Endometrium (tissue), 2 donors: ENCODE results near the gene ALG1.
"Not testable (repeated sequence)": the region's sequence is repeated elsewhere in the genome, so short reads cannot be mapped to it uniquely, and the experiment has no call there.

Experiments
- FAIRE-seq: peaks from 2 replicates; lab custom pipeline; 2012; peaks lifted over from hg19 to GRCh38; lab: Jason Lieb, UNC
- donor health status: control.
- donor health status: control.

Gene ALG1

GRCh38 chr16:5073279-5073629, 1.6 kb downstream of the ALG1 start:
- no peak for FAIRE-seq

DNA sequence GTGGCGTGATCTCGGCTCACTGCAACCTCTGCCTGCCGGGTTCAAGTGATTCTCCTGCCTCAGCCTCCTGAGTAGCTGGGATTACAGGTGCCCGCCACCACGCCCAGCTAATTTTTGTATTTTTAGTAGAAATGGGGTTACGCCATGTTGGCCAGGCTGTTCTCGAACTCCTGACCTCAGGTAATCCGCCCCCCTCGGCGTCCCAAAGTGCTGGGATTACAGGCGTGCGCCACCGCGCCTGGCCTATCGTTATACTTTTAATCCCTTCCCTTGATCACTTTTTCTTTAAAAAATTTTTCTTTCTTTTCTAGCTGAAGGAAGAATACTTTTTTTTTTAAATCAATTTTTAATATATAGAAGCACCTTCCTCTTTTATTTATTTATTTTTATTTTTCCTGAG, 2.1 kb downstream of the ALG1 start:
- not testable (repeated sequence) for FAIRE-seq

GRCh38 chr16:5075637-5076036, 4.0 kb downstream of the ALG1 start:
- FAIRE-seq = no peak

DNA sequence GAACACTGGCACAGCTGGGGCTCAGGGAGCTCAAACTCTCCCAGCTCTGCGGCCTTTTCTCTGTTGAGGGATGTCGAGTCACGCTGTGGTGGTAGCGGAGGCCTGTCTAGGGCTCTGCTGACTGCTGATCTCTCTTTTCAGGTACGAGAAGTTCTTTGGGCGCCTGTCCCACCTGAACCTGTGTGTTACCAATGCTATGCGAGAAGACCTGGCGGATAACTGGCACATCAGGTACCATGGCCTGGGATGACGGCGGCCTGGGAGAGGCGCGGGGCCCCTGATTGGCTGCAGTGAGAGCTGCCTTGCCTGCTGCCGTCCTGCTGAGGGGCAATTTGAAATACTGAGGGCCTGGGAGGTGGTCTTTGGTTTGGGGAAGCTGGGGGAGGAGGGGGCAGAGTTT, 5.7 kb downstream of the ALG1 start:
- no peak for FAIRE-seq

DNA sequence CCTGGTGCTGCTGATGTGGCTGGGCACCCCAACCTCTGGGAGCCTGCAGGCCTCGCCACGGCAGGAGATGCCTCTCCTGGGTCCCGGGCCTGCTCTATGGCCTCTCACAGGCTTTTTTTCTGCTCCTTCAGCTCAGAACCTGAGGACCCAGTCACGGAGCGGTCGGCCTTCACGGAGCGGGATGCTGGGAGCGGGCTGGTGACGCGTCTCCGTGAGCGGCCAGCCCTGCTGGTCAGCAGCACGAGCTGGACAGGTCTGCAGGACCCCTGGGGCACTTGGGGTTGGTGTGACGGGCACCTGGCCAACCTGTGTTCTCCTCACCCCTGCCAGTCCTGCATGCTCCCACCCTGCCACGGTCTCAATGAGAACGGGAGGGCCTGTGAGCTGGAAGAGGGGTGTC, 7.0 kb downstream of the ALG1 start:
- no peak for FAIRE-seq

DNA sequence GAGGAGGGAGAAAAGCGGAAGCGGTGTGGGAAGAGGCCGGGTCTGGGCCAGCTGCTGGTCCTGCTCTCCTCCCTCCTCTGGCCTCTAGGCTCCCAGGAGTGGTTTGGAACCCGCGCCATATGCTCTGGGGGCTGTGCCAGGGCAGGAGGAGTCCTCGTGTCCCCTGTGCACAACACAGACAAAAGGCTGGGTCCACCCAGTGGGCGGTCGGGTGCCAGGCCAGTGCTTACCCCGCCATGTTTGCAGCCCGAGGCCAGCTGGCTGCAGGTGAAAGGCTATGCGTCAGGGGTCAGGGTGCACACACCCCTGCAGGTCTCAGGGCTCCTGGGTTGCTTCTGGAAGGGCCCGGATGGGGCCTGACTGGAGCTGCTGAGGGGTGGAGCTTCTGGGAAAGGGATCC, 8.8 kb downstream of the ALG1 start:
- FAIRE-seq = not testable (repeated sequence)

GRCh38 chr16:5080996-5081395, 9.4 kb downstream of the ALG1 start:
- FAIRE-seq = not testable (repeated sequence)

- FAIRE-seq = not testable (repeated sequence)
Measured at GRCh38 chr16:5083646-5084045, 12.0 kb downstream of the ALG1 start.

DNA sequence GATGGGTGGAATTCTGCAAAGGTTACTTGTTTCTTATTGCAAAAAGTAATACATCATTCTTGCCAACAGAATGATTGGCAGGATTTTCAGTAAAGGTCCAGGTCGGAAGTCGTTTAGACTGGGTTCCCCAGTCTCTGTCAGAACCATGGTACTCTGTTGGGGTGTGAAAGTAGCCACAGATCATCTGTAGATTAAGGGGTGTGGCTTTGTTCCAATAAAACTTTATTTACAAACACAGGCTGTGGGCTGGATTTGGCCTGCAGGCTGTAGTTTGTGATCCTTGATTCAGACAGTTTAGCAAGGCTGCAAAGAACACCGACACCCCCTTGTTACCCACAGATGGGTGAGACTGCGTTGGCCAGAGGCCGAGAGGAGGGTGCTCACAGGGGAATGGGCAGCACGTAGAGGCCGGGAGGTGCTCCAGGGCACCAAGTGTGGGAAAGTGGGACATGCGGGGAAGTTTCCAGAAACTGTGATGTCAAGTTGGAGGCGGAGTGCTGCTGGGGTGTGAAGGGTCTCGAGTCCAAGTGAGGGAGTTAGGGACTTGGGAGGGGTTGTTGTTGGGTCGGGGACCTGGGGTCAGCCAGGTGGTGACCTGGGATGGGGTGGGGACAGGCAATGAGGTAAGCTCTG, 12.6 kb downstream of the ALG1 start:
- not testable (repeated sequence) for FAIRE-seq

DNA sequence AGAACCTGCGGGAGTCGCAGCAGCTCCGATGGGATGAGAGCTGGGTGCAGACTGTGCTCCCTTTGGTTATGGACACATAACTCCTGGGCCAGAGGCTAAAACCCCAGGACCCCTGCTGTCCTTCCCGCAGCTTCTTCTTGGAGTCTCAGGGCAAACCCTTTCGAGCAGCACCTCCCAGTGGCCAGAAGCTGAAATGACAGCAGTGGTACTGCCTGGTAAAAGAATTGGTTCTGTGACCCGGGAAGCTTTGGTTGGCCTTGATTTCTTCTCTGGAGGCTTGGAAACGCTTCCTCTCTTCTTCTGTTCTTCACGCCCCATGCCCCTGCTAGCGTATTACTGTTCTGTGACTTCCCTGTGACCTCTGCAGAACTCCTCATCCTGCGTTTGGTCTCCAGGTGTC, 13.2 kb downstream of the ALG1 start:
- not testable (repeated sequence) for FAIRE-seq

GRCh38 chr16:5085716-5086115, 14.1 kb downstream of the ALG1 start:
- not testable (repeated sequence) for FAIRE-seq

- FAIRE-seq = not testable (repeated sequence)
Measured at GRCh38 chr16:5088086-5088790, 16.6 kb downstream of the ALG1 start.

DNA sequence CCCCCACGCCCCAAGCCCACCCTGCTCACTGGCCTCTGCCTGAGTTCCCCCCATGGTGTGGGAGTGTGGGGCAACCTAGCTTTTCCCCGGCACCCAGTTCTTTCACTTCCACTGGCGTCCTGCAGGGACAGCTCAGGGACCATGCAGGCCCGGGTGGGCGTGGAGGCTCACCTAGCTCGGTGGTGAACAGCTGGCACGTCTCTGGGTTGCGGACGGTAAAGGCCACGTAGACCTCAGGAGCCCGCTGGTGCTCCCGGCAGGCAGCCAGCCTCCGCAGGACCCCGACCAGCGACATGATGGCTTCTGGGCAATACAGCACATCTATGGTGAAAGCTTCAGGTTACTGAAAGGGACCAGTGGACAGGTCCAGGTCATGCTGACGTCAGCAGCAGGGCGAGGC, 17.3 kb downstream of the ALG1 start:
- FAIRE-seq = not testable (repeated sequence)

- not testable (repeated sequence) for FAIRE-seq
Measured at GRCh38 chr16:5089911-5090555, 18.4 kb downstream of the ALG1 start.

GRCh38 chr16:5090592-5090991, 18.9 kb downstream of the ALG1 start:
- not testable (repeated sequence) for FAIRE-seq

DNA sequence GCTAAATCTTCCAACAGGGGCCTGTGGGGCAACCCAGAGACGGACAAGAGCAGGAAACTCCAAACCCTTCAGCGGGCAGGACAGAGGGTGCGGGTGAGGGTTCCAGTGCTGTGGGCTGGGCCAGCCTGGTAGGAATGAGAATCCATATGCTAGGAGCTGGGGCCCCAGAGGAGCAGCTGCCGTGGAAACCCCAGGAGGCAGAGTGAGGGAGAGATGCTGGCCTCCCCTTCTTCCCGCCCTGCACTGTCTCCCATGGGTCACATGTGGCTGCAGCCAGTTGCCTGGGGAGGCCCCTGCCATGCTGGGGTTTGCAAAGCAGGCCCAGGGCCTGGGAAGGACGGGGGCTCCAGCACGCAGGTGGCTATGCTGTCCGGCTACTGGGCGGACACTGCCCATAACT, 21.4 kb downstream of the ALG1 start:
- not testable (repeated sequence) for FAIRE-seq

DNA sequence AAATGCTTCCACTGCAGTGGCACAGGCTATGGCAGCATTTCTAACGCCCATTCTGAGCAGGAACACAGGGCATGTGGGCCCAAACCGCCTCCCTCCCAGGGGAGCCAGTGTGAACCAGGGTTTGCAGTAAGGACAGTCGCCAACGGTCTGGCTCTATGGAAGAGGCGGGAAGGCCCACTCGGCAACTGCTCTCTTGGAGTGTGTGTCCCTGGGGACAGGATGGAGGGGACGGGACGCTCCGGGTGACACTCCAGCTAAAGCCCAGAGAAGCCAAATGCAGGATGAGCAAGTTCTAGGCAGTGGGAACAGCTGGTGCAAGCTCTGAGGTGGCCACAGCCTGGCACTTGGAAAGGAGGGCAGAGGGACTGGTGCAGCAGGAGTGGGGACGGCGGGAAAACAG, 22.1 kb downstream of the ALG1 start:
- FAIRE-seq = not testable (repeated sequence)

DNA sequence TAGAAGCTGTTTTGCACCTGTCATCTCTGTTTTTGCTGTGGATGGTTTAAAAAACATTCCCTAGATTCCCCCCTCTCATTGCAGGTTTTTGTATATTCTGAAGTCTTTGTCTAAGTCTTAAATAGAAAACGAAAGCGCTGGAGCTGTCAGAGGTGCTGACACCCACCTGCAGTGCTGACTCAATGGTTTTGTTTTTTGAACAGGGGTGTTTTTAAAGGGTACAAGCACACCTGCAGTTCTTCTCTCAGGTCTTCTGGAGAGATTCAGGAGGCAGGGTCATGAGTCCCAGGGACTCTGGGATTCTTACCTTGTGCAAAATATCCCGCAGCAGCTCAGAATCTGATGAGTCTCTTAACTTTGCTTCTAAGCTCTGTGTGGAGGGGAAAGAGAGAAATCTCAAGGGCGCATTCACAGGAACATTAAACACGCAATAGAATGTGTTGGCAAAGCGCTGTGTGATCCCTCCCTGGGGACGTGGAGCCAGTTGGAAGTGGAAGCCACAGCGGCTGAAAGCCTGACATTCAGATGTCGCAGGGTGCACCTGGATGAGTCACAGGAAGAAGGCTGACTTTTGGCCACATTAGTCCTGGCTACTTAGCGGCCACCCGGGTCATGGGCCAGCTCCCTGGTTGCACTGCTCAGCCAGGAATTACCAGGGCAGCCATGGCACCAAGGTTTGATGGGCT, 23.6 kb downstream of the ALG1 start:
- not testable (repeated sequence) for FAIRE-seq

- FAIRE-seq = not testable (repeated sequence)
Measured at GRCh38 chr16:5096437-5097060, 24.9 kb downstream of the ALG1 start.

DNA sequence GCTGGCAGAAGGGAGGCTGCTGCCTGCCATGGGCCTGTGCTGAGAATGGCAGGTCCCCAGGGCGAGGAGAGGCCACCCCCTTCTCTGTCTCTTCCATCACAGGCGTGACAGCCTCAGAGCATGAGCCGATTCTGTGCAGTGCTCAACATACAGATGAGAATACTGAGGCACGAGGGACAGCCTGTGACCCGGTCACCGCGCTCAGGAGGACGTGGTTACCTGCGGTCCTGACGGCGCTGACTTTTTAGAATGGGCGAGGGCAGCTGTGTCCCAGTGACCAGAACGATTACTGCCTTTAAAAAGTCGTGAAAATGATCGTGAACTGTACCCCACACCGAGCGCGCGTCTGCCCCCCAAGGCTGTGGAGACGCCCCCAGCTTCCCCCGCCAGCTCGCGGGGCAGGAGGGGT, 25.4 kb downstream of the ALG1 start:
- FAIRE-seq = not testable (repeated sequence)

DNA sequence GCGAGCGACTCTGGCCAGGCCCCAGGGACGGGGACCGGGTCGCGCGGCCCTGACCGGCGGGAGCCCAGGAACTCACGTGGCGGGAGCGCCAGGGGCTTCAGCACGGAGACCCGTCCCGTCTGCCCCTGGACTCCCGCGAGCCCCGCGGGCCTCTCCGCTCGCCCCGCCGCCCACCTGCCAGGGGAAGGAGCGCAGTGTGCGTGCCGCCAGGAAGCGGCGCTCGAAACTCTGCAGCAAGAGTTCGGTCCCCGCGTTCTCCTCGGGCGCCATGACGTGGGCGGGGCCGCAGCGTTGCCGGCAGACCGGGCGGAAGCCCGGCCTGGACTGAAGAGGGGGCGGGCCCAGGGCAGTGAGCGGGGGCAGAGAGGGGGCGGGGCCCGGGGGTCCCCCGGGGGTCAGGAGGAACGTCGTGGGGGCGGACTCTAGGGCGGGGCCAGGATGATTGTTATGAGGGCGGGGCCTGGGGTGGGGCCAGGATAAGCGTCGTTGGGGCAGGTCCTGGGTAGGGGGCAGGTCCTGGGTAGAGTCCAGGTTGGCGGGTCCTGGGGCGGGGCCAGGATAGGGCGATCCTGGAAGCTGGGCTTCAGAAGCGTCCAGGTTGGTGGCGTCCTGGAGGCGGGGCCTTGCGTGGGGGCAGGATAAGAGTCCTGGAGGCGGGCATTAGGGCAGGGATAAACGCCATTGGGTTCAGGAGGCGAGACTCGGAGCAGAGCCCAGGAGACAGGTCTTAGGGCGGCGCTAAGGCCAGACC, 26.0 kb downstream of the ALG1 start, which contains the start of gene EEF2KMT:
Gene EEF2KMT (minus strand): TSS at position 326 of the 751 bp plus-strand sequence. CDS start 56 bp downstream, at position 270.
- peak; percentile 97 for FAIRE-seq
